Activated naive CD8-positive, alpha-beta T cell (primary cell): ENCODE measurements around the gene TRPM5.

ENCODE experiments used
- H3K27ac Mint-ChIP-seq: one replicate; pipeline ENCODE4 v1.8.0; 2021; ENCODE audit warnings: mixed read lengths
- H3K27me3 Mint-ChIP-seq: one replicate; pipeline ENCODE4 v1.8.0; 2021; ENCODE audit warnings: mixed read lengths
- H3K36me3 Mint-ChIP-seq: one replicate; pipeline ENCODE4 v1.8.0; 2021; ENCODE audit warnings: mixed read lengths
- H3K4me1 Mint-ChIP-seq: one replicate; pipeline ENCODE4 v1.8.0; 2021; ENCODE audit warnings: low read depth, mixed read lengths
- H3K4me3 Mint-ChIP-seq: one replicate; pipeline ENCODE4 v1.8.0; 2021; ENCODE audit warnings: mild to moderate bottlenecking, mixed read lengths
- H3K9me3 Mint-ChIP-seq: one replicate; pipeline ENCODE4 v1.8.0; 2021; ENCODE audit warnings: low read depth, mixed read lengths

Gene TRPM5

GRCh38 chr11:2414616-2415015 lies 29.7 kb downstream of the TRPM5 start:
- no peaks in the 10 kb centered on the region for H3K9me3 Mint-ChIP-seq
- no peaks in the 10 kb centered on the region for H3K36me3 Mint-ChIP-seq
- no peaks in the 10 kb centered on the region for H3K27me3 Mint-ChIP-seq
- no peak overlapping the region for H3K27ac Mint-ChIP-seq
- H3K4me1 Mint-ChIP-seq, result no peaks in the 10 kb centered on the region
- H3K4me3 Mint-ChIP-seq, result no peak overlapping the region

- no peaks in the 10 kb centered on the region for H3K36me3 Mint-ChIP-seq
- H3K9me3 Mint-ChIP-seq, result no peaks in the 10 kb centered on the region
- no peak overlapping the region for H3K27ac Mint-ChIP-seq
- no peaks in the 10 kb centered on the region for H3K27me3 Mint-ChIP-seq
- H3K4me3 Mint-ChIP-seq, result no peak overlapping the region
- H3K4me1 Mint-ChIP-seq, result no peaks in the 10 kb centered on the region
Measured at GRCh38 chr11:2413742-2414579, 30.4 kb downstream of the TRPM5 start.

- H3K36me3 Mint-ChIP-seq, result no peaks in the 10 kb centered on the region
- no peaks in the 10 kb centered on the region for H3K4me1 Mint-ChIP-seq
- H3K9me3 Mint-ChIP-seq, result no peaks in the 10 kb centered on the region
- no peaks in the 10 kb centered on the region for H3K27me3 Mint-ChIP-seq
- H3K27ac Mint-ChIP-seq, result no peak overlapping the region
- no peak overlapping the region for H3K4me3 Mint-ChIP-seq
Measured at GRCh38 chr11:2412323-2412722, 32.0 kb downstream of the TRPM5 start.

DNA sequence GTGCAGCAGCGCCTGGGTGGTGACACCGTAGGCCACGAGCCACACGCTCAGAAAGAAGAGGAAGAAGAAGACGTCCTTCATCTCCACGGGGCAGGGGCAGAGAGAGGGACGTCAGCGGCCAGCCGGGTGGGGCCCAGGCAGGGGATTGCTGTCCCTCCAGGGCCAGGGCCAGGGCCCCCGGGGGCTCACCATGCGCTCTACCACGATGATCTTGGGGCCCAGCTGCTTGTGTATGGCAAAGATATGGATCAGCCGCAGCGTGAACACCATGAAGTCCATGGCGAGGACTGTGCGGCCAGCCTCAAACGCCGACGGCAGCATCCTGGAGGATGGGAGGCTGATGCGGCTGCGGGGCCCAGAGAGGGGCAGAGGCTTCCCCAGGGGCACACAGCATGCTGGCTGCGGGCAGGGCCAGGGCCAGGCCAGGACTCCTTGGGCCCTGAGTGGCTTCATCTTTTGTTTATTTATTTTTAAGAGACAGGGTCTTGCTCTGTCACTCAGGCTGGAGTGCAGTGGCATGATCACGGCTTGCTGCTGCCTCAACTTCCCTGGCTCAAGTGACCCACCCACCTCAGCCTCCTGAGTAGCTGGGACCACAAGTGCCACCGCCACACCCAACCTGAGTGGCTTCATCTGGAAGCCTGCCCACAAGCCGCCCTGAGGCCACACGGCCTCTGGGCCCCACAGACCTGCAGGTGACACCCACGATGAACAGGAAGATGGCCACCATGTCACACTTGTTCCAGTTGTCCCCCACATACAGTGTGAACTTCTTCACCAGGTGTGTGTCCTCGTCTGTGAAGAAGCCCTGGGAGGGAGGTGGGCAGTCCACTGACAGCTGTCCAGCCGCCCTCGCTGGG lies 32.6 kb downstream of the TRPM5 start:
- no peaks in the 10 kb centered on the region for H3K4me1 Mint-ChIP-seq
- no peaks in the 10 kb centered on the region for H3K9me3 Mint-ChIP-seq
- no peaks in the 10 kb centered on the region for H3K27me3 Mint-ChIP-seq
- no peak overlapping the region for H3K27ac Mint-ChIP-seq
- H3K4me3 Mint-ChIP-seq, result no peak overlapping the region
- H3K36me3 Mint-ChIP-seq, result no peaks in the 10 kb centered on the region

- Mint-ChIP-seq H3K36me3 (no peaks in the 10 kb centered on the region), H3K27ac (no peak overlapping the region), H3K9me3 (no peaks in the 10 kb centered on the region), H3K27me3 (no peaks in the 10 kb centered on the region), H3K4me1 (no peaks in the 10 kb centered on the region), H3K4me3 (no peak overlapping the region)
Measured at GRCh38 chr11:2410616-2411015, 33.7 kb downstream of the TRPM5 start.

DNA sequence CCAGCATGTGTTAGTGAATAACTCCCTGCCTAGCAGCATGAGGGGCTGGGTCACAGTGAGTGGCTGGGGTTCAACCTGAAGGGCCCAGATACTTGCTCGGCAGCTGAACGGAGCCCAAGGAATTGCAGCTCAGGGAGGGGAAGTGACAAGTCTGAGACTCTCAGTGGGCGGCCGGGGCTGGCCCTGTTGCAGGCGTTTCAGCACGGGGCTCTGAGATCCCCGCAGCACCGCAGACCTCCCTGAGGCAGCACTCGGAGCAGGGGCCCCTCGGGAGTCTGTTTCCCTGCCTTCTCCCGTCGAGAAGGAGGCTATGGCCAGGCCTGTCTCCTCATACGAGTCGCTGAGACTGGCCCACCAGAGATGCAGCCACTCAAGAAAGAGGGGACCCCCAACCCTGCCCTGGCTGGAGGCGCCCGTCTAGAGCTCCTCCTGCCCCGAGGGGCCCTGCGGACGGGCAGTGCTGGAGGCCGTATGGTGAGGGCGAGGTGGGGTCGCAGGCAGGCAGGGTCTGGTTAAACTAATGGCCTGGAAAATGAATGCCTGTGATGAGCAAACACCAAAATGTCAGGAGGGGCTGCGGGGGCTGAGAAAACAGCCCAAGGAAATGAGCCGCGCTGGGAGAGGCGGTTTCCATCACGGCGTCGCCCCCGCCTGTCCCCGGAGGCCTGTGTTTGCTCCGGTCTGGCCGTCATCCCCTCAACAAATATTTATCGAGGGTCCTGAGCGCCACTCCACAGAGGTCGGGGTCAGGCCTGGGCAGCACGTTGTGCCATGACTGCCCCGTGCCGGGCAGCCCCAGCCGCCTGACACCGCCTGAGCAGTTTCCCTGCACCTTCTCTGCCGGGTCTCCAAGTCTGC lies 34.5 kb downstream of the TRPM5 start:
- Mint-ChIP-seq H3K27ac (no peak overlapping the region), H3K4me3 (no peak overlapping the region), H3K4me1 (no peaks in the 10 kb centered on the region), H3K27me3 (no peaks in the 10 kb centered on the region), H3K36me3 (no peaks in the 10 kb centered on the region), H3K9me3 (no peaks in the 10 kb centered on the region)

DNA sequence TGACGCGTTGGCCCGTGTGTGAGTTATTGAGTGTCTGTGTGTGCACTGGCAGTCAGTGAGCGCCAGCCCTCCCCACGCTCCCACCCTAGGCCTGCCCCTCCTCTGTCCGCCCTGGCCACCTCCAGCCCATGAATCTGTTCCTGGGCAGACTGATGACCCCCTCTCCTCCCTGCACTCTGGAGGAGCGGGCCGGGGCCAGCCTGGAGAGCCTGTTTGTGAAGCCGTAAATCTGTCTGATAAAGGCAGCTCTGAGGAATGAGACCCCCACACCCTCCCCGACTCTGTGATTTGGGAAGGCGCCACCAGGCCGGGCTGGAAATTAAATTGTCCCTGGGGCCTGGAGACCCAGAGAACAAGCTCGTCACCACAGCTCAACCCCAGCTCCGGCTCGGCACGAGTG lies 35.2 kb downstream of the TRPM5 start:
- Mint-ChIP-seq H3K4me3 (no peak overlapping the region), H3K9me3 (no peaks in the 10 kb centered on the region), H3K36me3 (no peaks in the 10 kb centered on the region), H3K27me3 (no peaks in the 10 kb centered on the region), H3K4me1 (no peaks in the 10 kb centered on the region), H3K27ac (no peak overlapping the region)

GRCh38 chr11:2408671-2409070 lies 35.6 kb downstream of the TRPM5 start:
- no peaks in the 10 kb centered on the region for H3K9me3 Mint-ChIP-seq
- H3K36me3 Mint-ChIP-seq, result no peaks in the 10 kb centered on the region
- H3K4me3 Mint-ChIP-seq, result no peak overlapping the region
- no peaks in the 10 kb centered on the region for H3K27me3 Mint-ChIP-seq
- no peaks in the 10 kb centered on the region for H3K4me1 Mint-ChIP-seq
- no peak overlapping the region for H3K27ac Mint-ChIP-seq

DNA sequence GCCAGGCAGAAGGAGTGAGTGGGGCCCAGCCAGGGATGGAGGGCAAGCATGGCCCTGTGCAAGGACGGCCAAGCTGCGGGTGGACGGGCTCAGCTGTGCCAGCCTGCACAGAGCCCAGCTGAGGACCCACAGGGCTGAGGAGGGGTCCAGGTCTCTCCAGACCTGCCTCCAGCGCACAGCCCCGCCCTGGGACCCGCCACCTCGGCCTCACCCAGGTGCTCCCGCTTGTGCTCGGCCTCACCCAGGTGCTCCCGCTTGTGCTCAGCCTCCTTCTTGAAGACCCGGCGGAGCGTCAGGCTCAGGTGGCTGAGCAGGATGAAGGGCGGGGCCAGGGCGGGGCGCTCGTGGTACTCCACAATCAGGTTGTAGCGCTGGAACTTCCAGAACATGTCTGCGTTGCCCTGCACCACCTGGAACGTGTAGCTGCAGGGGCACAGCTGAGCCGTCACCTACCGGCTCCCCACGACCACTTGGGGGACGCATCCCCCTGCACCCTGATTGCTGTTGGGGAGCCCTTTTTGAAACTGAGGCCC lies 37.4 kb downstream of the TRPM5 start:
- Mint-ChIP-seq H3K27me3 (no peaks in the 10 kb centered on the region), H3K9me3 (no peaks in the 10 kb centered on the region), H3K27ac (no peak overlapping the region), H3K4me1 (peaks cover 3% of the 10 kb centered on the region), H3K4me3 (no peak overlapping the region), H3K36me3 (no peaks in the 10 kb centered on the region)

DNA sequence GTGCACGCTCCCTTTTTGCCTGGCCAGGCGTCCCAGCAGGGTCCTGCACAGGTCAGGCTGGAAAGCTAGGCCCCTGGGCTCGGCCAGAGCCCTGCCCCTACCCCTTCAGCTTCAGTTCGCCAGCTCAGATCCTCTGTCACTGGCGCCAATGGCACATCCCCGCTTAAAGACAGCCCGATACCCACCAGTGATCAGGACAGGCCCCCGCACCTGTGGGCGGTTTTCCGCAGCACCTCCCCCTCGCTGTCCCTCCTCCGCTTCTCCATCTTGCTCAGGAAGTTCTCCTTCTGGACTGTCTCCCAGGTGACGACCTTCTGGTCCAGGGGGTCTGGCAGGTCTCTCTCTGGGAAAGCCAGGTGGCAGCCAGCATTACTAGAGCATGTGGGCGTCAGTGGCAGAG lies 37.9 kb downstream of the TRPM5 start:
- Mint-ChIP-seq H3K27me3 (no peaks in the 10 kb centered on the region), H3K36me3 (no peaks in the 10 kb centered on the region), H3K4me1 (peaks cover 5% of the 10 kb centered on the region), H3K27ac (no peak overlapping the region), H3K9me3 (no peaks in the 10 kb centered on the region), H3K4me3 (no peak overlapping the region)

DNA sequence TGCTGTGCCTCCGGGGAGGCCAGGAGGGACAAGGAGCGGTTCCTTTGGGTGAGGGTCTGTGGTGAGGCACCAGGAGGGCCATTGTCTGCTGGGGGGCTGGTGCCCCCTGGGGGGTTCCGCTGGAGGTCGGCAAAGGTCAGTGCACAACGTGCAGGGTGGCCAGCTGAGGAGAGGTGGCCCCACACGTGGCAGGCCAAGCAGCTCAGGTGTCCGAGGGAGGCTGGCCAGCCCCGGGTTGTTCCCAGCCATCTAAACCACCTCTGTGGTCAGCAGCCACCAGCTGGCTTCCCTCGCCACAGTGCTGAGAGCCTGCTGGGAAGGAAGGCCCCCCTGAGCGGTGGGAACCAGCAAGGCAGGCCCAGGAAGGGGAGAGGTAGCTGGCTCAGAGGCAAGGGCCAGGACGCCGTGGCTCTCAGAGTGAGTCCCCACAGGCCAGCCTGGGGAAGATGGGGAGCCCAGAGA lies 39.5 kb downstream of the TRPM5 start:
- Mint-ChIP-seq H3K27me3 (no peaks in the 10 kb centered on the region), H3K4me1 (peaks cover 7% of the 10 kb centered on the region), H3K9me3 (no peaks in the 10 kb centered on the region), H3K4me3 (no peak overlapping the region), H3K36me3 (no peaks in the 10 kb centered on the region), H3K27ac (no peak overlapping the region)

GRCh38 chr11:2402890-2403645 lies 41.2 kb downstream of the TRPM5 start:
- Mint-ChIP-seq H3K27me3 (no peaks in the 10 kb centered on the region), H3K4me1 (peaks cover 10% of the 10 kb centered on the region), H3K27ac (no peak overlapping the region), H3K4me3 (peak overlapping the region; percentile 94), H3K36me3 (no peaks in the 10 kb centered on the region), H3K9me3 (no peaks in the 10 kb centered on the region)

DNA sequence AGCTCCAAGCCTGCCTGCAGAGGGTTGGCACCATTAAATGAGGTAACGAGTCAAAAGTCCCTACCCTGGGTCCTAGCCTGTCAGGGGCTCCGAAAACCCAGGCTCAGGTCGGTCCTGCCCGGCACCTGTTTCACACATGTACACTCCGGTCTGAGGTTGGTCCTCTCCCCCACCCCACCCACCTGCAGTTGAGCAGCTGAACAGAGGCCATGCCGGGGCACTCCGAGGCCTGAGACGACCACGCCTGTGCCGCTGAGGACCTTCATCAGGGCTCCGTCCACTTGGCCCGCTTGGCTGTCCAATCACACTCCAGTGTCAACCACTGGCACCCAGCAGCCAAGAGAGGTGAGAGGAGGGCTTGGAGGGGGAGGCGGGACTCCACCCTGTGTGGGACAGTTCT lies 42.2 kb downstream of the TRPM5 start:
- H3K27ac Mint-ChIP-seq, result peak overlapping the region; percentile 16
- H3K36me3 Mint-ChIP-seq, result no peaks in the 10 kb centered on the region

DNA sequence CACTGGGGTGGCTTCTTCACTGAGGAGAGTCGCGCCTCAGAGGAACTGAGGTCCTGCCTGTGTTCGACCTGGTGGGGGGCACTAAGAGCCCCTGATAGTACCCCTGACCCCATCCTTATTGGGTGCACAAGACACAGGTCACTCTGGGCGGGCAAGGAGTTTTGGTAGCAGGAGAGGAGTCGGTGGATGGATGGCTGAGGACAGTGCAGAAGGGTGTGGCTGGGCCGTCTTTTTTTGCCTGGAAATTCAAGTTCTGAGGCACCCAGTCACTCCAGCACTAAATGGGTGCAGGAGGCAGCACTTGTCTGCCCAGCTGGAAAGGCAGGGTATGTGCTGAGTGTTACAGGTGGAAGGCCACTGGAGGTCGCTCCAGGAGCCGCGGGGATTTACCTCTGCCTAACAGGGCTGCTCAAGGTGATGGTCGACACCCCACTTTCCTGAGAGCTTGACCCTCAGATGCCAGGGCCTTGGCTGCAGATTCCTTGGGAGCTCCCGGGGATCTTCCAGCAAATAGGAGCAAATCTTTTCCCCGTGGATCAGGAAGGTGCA lies 42.8 kb downstream of the TRPM5 start:
- peaks cover 10% of the 10 kb centered on the region for H3K4me1 Mint-ChIP-seq
- H3K9me3 Mint-ChIP-seq, result no peaks in the 10 kb centered on the region
- H3K36me3 Mint-ChIP-seq, result no peaks in the 10 kb centered on the region
- H3K4me3 Mint-ChIP-seq, result peak overlapping the region; percentile 94
- H3K27ac Mint-ChIP-seq, result peak overlapping the region; percentile 88
- no peaks in the 10 kb centered on the region for H3K27me3 Mint-ChIP-seq

More for the DNA sequence above, 42.2 kb downstream of the TRPM5 start:
- Mint-ChIP-seq H3K4me1 (peaks cover 10% of the 10 kb centered on the region), H3K27me3 (no peaks in the 10 kb centered on the region), H3K9me3 (no peaks in the 10 kb centered on the region), H3K4me3 (peak overlapping the region; percentile 94)
